HG03175 (cell line): ENCODE data around the gene AHI1.
A peak's percentile ranks its signal among the peaks of the same experiment; 100 is the strongest.
"Not testable (repeated sequence)": the region's sequence is repeated elsewhere in the genome, so short reads cannot be mapped to it uniquely, and the experiment has no call there.

Experiments
- ATAC-seq: cut with Tn5 transposase; IDR thresholded peaks from one replicate; pipeline ENCODE4 v1.9.1; 2021; ENCODE audit warnings: mild to moderate bottlenecking, moderate library complexity; ENCODE audit not compliant: unreplicated experiment

Gene AHI1

DNA sequence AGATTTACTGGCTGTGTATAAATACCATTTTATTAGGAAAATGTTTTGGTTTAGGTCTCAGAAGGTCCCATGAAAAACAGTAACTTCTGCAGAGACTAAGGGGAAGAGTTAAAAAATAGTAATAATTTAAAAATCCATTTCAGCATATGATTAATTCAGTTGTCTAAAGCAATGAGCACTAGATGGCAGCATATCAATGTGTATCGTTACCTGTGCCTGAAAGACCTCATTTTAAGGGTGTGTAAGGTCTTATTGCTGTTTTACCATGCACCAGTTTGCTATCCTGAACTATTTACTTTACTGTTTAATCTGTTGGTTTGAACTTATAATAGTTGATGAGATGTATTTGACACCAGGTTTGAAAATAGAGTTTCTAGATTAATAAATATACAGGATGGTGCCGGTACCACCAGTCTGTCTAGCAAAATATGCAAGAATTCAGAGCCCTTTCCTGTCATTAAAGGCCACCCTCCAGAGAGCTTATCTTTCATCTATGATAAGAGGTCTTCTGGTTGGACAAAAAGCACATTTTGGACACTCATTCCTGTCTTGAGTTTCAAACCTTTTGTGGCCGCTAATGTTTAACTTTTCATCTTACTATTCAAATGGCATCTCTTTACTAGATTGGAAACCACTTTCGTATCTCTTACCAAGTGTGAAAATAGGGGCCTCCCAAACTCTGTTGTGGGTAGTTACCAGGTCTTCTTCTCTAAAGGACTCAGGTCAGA, 8.9 kb upstream of the AHI1 start:
- ATAC-seq: peak; percentile 99

DNA sequence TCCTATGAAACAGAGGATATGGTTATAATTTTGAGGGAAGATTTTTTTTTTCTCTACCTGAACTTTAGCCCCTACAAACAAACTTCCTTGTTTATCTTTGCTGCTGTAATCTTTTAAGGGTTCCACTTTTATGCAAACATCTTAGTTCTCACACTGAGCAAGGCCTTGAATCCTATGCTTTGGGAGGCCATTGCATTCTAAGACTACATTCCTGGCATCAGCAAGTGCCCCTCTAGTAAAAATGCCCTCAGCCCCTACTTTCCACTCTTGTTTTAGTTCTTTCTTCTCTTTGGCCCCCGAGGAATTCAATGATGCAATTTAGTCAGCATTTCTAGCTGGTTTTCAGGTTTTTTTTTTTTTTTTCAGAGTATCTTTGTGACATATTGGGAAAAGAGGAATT, 8.1 kb upstream of the AHI1 start:
- ATAC-seq: no peak

DNA sequence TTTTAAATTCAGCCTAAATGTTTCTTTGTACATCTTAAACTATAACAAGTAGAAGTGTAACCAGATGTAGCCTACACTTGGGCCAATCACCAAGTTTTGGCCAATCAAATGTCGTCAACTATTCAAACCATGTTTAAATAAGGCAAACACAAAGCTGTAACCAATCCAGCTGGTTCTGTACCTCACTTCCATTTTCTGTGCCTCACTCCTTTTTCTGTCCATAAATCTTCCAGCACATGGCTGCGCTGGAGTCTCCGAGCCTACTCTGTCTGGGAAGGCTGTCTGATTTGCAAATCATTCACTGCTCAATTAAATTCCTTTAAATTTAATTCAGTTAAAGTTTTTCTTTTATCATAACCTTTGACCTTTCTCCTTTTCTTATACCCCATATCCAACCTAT, 7.7 kb upstream of the AHI1 start:
- ATAC-seq: no peak

DNA sequence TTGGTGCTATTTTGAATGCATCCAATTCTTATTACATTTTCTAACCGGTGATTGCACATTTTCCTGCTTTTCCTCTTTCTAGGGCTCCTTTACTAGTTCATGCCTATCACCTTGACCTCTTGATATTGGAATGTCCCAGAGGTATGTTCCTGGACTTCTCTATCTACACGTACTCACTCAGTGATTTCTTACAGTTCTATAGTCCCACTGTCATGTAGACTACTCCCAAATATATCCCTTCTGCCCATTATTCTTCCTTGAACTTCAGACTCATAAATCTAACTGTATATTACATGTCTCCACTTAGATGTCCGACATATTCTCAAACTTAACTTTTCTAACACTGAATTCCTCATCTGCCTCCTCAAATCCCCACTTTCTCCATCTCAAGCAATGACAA, 7.2 kb upstream of the AHI1 start:
- no peak for ATAC-seq

DNA sequence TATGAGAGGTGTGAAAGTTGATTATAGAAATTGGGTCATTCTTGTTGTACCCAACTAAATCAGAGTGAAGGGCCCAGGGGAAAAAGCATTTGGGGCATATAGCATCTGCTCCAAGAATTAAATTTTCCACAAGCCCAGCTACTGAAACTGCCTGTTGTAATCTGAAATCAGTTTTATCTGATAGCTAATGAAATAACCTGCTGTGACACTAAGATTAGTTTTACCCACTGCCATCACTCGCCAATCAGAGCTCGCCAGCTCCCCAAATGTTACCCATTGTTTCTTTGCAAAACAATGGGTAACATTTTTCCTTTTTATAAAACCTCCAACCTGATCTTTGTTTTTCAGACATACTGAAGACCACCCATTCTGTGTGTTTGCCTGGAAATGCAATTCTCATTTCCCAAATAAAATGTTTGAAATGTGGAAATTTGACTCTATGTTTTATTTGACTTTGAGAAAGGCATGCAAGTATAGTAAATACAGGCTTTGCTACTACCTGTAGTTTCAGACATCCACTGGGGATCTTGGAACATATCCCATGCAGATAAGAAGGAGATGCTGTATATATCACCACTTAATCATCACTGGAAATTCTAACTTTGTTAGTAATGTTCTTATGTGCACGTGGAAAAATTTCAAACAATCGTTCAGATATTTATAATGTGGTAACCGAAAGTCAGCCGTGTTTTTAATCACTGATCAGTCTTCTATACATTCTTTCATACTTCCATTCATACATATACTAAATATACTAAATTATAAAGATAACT, 6.3 kb upstream of the AHI1 start:
- ATAC-seq: no peak

DNA sequence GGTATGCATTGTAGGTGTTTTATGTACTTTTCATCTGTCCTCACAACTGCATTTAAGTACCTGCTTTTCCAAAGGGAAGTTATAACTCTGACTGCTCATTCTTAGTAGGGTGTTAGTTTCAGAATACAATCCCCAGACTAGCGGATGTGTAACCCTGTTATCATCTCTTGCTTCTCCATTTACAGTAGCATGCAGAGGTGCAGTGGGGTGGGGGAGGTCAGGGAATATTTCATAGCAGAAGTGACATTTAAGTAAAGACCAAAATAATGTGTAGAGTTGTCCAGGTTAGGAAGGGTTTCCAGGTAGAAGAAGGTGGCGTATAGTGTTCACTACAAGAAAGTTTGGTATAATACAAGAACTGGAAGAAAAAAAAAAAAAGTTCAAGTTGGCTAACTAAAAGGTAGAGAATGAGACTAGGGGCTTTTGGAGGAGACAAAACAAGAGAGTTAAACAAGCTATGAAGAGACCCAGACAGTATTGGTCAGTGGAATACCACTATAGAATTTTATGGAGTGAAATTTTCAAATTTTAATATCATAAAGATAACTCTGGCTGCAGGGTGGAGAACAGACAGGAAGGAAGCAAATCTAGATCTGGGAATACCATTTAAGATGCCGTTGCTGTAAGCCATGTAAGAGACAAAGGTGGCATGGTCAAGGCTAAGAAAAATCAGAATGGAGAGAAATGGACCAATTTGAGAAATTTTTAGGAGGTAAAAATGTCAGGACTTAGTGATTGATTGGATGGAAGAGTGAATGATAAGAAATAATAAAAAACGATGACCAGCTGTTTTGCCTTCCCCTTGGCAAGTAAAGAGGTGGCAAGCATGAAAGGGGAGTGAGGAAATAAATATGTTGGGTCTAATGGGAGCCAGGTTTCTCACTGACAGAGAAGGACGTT, 2.2 kb upstream of the AHI1 start:
- no peak for ATAC-seq

DNA sequence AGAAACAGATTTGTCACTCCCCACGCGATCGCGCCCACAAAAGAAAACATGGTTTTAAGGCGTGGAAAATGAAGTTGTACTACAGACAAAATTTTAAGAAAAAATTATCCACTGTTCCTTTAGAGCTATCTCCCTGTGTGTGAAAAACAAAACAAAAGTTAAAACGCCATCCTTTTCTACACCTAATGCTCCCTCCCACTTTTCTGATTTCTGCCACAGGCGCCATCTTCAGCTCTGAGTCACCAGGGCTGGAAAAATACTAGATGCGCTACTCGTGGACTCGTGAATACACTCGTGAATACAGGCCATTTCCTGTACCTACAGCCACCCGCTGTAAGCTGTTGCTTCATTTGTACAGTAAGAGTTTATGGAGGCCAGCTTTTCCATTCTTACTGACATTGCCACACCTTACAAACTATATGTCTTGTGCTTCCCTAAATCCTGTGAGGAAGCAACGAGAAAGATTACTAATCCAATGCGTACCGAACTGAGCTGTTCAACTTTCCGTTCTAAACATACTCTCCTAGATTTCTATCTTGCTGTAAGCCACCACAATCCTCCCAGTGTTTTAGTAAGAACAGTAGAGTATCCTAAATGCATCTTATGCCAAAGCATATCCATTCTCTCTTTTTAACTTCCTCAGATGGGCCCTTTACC, 773 bp upstream of the AHI1 start:
- peak; percentile 44 for ATAC-seq

DNA sequence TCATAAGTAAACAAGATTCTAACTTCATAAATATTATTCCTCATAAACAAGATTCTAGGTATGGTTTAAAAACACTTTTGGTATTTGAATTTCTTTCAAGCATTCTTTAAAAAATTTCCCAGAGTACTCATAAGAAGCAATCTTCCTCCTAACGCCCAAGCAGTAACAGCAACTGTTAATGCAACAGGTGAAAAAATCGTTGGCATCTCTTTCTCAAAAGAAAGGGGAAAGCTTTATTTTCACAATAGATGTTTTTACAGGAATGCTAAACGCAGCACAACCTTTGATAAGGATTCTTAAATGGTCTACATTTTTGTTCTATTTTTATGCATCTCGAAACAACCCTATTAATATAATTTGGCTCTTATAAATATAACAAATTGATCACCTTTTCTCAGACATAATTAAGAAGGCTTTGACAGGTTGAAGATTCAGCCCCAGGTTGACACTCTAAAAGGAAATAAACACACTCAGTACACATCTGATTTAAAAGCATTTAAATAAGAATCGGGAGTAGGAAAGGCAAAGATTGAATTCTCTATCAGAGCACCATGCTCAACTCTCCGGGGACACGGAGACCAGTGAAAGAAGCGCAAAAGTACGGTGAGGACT, 634 bp downstream of the AHI1 start:
- no peak for ATAC-seq

DNA sequence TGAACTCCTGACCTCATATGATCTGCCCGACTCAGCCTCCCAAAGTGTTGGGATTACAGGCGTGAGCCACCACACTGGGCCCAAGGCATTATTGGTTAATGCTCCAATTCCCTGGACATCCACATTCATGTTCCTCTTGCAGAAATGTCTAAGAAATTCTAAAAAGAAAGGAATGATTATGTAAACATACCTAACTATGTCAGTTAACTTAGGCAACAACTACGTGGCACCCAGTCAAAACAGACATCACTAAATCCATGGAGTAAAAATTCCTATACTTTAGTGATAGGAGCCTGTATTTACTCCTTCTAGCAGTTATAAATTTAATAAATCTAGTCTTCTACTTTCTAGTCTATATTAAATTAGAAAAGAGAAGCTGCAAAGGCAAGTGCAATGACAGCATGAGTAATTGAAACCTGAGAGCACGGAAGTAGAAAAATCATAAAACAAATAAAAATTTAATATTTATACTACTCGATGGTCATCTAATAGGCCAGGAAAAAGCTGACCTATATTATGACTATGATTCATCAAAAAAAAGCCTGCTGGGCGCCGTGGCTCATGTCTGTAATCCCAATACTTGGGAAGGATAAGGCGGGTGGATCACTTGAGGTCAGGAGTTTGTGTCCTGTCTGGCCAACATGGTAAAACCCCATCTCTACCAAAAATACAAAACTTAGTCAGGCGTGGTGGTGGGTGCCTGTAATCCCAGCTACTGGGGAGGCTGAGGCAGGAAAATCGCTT, 4.2 kb downstream of the AHI1 start:
- no peak for ATAC-seq

DNA sequence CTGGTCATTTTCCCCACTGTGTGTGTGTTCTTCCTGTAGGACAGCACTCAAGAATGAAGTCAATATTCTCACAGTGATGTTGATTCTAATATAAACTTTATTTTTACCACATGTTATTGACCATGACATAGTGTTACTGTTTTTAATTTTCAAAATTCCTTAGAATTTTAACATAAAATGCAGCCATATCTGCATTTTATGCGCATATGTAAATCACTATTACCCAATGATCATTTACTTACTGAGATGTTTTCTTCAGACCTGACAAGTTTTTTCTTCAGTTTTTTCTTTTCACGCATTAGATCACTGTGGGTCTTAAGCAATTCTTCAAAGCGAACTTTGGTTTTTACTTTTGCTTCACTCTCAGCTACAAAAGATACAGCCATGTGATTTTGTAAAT, 7.2 kb downstream of the AHI1 start:
- no peak for ATAC-seq

DNA sequence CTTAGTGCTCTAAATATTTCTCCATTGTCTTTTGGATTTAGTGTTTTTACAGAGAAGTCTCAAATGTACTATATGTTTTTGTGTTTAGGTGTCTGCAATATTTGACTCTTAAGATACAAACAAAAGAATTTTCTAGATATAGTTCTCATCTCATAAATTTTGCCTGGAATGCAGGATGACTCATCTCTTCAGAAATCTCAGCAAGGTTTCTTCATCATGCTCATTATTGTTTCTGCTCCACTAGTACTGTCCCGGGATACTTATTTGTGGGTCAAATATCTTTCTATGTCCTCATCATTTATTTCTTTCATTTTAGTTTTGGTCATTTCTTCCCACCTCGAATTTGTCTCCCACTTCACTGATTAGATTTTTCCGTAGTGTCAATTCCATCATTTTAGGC, 9.5 kb downstream of the AHI1 start:
- ATAC-seq: no peak

DNA sequence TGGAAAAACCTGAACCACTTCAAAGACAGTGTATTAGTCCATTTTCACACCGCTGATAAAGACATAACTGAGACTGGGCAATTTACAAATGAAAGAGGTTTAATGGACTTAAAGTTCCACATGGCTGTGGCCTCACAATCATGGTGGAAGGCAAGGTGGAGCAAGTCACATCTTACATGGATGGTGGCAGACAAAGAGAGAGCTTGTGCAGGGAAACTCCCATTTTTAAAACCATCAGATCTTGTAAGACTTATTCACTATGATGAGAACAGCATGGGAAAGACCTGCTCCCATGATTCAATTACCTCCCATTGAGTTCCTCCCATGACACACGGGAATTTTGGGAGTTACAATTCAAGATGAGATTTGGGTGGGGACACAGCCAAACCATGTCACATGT, 13.6 kb downstream of the AHI1 start:
- not testable (repeated sequence) for ATAC-seq

DNA sequence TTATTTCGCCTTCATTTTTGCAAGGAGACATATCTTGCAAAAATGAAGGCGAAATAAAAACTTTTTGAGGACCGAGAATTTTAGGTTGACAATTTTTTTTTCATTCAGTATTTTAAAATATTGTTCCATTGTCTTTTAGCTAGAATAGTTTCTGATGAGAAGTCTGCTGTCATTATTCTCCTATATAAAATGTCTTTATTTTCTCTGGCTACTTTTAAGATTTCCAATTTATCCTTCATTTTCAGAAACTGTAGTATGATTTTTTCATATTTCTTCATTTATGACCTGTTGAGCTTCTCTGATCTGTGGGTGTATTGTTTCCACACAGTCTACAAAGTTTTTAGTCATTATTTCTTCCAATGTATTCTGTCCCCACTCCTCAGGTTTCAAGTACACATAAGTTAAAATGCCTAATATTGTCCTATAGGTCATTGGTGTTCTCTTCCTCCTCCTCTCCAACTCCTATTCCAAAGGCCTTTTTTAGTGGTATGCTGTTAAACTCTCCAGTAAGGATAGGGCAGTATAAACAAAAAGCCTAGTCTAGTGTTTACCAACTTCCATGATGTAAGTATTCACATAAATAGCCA, 15.7 kb downstream of the AHI1 start:
- no peak for ATAC-seq

DNA sequence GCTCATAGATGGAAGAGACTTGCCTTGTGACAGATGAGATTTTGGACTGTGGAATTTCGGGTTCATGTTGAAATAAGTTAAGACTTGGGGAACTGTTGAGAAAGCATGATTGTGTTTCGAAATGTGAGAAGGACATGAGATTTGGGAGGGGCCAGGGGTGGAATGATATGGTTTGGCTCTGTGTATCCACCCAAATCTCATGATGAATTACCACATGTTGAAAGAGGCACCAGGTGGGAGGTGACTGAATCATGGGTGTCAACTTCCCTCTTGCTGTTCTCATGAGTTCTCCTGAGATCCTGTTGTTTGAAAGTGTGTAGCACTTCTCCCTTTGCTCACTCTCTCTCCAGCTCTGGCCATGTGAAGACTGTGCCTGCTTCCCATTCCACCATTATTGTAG, 17.9 kb downstream of the AHI1 start:
- ATAC-seq: no peak

DNA sequence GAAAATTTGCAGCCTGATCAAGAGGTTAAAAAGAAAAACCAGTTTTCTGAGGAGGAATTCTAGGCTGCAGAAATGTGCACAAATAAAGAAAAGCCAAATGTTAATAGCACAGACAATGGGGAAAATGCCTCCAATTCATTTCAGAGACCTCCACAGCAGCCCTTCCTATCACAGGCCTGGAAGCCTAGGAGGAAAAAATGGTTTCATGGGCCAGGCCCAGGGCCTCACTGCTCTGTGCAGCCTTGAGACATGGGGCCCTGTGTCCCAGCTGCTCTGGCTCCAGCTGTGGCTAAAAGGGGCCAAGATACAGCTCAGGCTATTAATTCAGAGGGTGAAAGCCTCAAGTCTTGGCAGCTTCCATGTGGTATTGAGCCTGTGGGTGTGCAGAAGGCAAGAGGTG, 18.9 kb downstream of the AHI1 start:
- no peak for ATAC-seq

DNA sequence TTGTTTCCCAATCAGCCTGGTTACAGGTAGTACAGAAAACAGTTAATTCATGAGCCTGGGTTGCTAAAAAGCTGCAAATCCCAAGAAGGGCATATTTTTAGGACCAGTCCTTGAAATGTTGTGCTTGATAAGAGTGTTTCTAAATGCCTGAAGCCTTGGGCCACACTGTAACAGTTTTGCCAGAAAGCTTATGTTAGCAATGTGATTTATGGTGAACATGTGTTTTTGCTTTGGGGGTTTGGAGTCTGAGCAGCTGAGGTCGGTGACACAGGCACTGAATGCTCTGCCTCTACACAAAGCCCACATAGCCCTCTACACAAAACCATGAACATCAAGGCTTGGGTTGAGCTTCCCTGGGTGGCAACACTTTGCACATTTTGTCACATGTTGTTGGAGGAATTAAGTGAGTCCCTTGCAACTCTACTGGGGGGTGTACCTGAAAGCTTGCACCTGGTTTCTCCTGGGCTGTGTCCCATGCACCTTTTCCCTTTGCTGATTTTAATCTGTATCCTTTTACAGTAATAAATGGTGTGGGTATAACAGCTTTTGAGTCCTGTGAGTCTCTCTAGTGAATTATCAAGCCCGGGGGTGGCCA, 22.2 kb downstream of the AHI1 start:
- no peak for ATAC-seq

DNA sequence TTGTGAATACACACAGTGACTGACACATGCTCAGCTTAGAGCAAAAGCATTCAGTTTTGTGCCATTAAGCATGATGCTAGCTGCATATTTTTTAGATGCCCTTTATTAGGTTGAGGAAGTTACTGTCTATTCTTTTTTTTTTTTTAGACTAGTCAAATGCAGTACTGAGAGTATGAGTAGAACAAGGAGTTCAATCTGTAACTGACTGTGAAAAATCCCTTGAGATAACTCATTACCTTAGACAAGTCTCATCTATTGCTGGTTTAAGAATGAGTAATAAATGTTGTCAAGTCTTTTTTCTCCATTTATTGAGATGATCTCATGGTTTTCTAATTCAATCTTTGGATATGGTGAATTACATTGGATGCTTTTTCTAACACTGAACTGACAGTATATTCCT, 23.2 kb downstream of the AHI1 start:
- no peak for ATAC-seq

DNA sequence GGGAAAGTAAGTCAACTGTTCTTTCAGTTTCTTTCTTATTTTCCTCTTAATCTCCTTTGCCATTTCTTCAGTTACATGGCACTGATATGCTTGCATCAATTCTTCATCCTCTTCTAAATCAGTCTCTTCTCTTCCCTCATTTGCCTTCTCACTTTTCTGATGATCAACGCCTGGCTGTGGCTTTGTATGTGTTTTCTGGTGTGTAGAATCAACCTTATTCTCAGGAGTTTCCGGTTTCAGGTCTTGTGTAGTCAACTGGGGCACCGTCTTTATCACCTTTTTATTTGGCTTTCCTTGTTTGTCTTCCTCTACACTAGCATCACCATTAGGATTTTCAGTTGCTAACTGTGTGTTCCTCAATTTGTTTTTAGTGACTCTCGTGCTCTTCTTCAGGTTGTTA, 31.6 kb downstream of the AHI1 start:
- ATAC-seq: peak; percentile 39

DNA sequence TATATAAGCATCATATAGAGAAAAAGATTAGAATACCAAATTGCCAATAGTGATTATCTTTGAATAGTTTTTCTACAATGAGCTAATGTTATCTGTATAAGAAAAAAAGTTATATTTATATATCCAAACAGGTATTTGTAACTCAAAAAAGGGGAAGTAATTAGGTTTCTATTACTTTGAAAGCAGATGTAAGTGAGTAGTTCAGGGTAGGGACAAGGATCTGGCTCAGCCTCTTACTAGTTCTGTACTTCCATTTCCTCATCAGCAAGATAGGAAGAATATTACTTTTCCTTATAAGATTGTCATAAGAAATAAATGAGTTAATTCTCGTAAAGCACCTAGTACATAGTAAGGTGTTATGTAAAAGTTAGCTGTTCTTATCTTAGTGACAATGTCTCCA, 32.2 kb downstream of the AHI1 start:
- ATAC-seq: peak; percentile 69
